Kidney (tissue), 14 donors: Measurements from ENCODE around the gene CCT6B. TPM values are rescaled to one million over a fixed set of nuclear protein-coding genes. Genes with fewer than 3 reads are reported as not detected.
"Not testable (repeated sequence)": the region's sequence is repeated elsewhere in the genome, so short reads cannot be mapped to it uniquely, and the experiment has no call there.

Source experiments
- DNase-seq, 5 donors: peaks; one replicate each; pipeline ENCODE4 v3.0.0-alpha.2; 2013 to 2020
- FAIRE-seq: peaks from 2 replicates; lab custom pipeline; 2012; peaks lifted over from hg19 to GRCh38; lab: Jason Lieb, UNC
- H3K27ac ChIP-seq, 2 donors: one replicate each; pipeline ENCODE4 v1.7.0; 2013; ENCODE audit warnings: low read depth in 2 of 2, low read length in 2 of 2, inconsistent platforms in 1 of 2
- H3K27me3 ChIP-seq: one replicate; pipeline ENCODE4 v1.7.1; 2013; ENCODE audit warnings: low read length, inconsistent platforms; ENCODE audit not compliant: control insufficient read depth, insufficient read depth
- H3K36me3 ChIP-seq, 3 donors: one replicate each; pipeline versions ENCODE4 v1.7.0 to v1.7.1; 2013; ENCODE audit warnings: low read length in 3 of 3, control low read depth in 1 of 3, inconsistent platforms in 1 of 3; ENCODE audit not compliant: insufficient read depth in 3 of 3, control insufficient read depth in 2 of 3
- H3K4me1 ChIP-seq, 3 donors: one replicate each; pipeline versions ENCODE4 v1.7.0 to v1.7.1; 2013; ENCODE audit warnings: low read length in 3 of 3, inconsistent platforms in 1 of 3, low read depth in 1 of 3; ENCODE audit not compliant: control insufficient read depth in 2 of 3, insufficient read depth in 2 of 3
- H3K4me3 ChIP-seq, 3 donors: one replicate each; pipeline versions ENCODE4 v1.7.0 to v1.8.1; 2013; ENCODE audit warnings: low read length in 3 of 3, control low read depth in 1 of 3, inconsistent platforms in 1 of 3
- H3K9ac ChIP-seq, 3 donors: one replicate each; pipeline versions ENCODE4 v1.7.0 to v1.7.1; 2013; ENCODE audit warnings: low read length in 3 of 3, control low read depth in 1 of 3, inconsistent platforms in 1 of 3
- H3K9me3 ChIP-seq, 3 donors: one replicate each; pipeline versions ENCODE4 v1.7.0 to v1.7.1; 2013; ENCODE audit warnings: low read length in 3 of 3, control low read depth in 1 of 3, inconsistent platforms in 1 of 3; ENCODE audit not compliant: control insufficient read depth in 2 of 3, insufficient read depth in 1 of 3
- CTCF ChIP-seq: IDR thresholded peaks from 3 replicates; pipeline ENCODE4 v1.5.1; 2012; ENCODE audit warnings: mild to moderate bottlenecking, moderate library complexity, borderline replicate concordance; ENCODE audit not compliant: insufficient read depth; ENCODE audit errors: extremely low read depth
- intact Hi-C: fragments of 100-400 bp; cut with DNase I; formaldehyde crosslinking; loops from one replicate; pipeline ENCODE4 v1.11.1; 2022
- polyA plus RNA-seq: library from polyadenylated mRNA; stranded (reverse); fragments of 350-450 nt; fragmentation: Illumina TruSeq; extraction: RNeasy Lipid Tissue Mini Kit (QIAGEN cat#74804); gene quantifications from one replicate; pipeline ENCODE4 v1.2.3, GENCODE V29; 2014; ENCODE audit warnings: low read depth, low replicate concordance; ENCODE audit not compliant: insufficient read depth
- total RNA-seq: library from RNA; stranded (reverse); fragmentation: NEBNext Ultra II Directional; extraction: Animal tissue kit (Norgen Biotek cat#: 25700); gene quantifications from one replicate; pipeline ENCODE4 v1.2.1, GENCODE V29; 2021
- donor health status: control.
- donor health status: control.
- donor health status: control.
- donor health status: control.
- donor health status: control.
- donor health status: DM: yes; HTN: yes; CAD: no.
- donor health status: Normal renal cell carcinoma (clear cell type).

Gene CCT6B
- total and polyA plus RNA-seq, 2 donors from 2014 or later, result 2.5 to 3.9 TPM

- no peak overlapping the region for H3K4me3 ChIP-seq
- H3K4me1 ChIP-seq, result peaks cover 0 to 10% (median 0%) of the 10 kb centered on the region in 3 donors
- H3K27me3 ChIP-seq, result no peaks in the 10 kb centered on the region
- intact Hi-C loops, result no loop called here
- H3K9me3 ChIP-seq, result no peaks in the 10 kb centered on the region
- H3K36me3 ChIP-seq, result peaks cover 0 to 4% (median 0%) of the 10 kb centered on the region in 3 donors
- H3K27ac ChIP-seq, result no peak overlapping the region
- no peak overlapping the region for H3K9ac ChIP-seq
- FAIRE-seq (no peak), DNase-seq (no peak)
- no peak for TF ChIP-seq CTCF
Observed at GRCh38 chr17:34958438-34958837, 2.8 kb downstream of the CCT6B start.

- H3K4me3 ChIP-seq, H3K9me3 ChIP-seq, H3K4me1 ChIP-seq, DNase-seq, H3K27ac ChIP-seq, H3K9ac ChIP-seq, H3K27me3 ChIP-seq, H3K36me3 ChIP-seq, intact Hi-C loops, FAIRE-seq: not testable (repeated sequence)
Observed at GRCh38 chr17:34950780-34951179, 10.5 kb downstream of the CCT6B start.

GRCh38 chr17:34930283-34930682, 31.0 kb downstream of the CCT6B start:
- TF ChIP-seq CTCF, result no peak
- no peak overlapping the region for H3K4me3 ChIP-seq
- no peaks in the 10 kb centered on the region for H3K9me3 ChIP-seq
- H3K27ac ChIP-seq, result no peak overlapping the region
- DNase-seq, result no peak
- no peak for FAIRE-seq
- intact Hi-C loops, result no loop called here
- H3K36me3 ChIP-seq, result no peaks in the 10 kb centered on the region
- H3K4me1 ChIP-seq, result no peaks in the 10 kb centered on the region
- no peaks in the 10 kb centered on the region for H3K27me3 ChIP-seq
- H3K9ac ChIP-seq, result no peak overlapping the region

GRCh38 chr17:34926661-34927060, 34.6 kb downstream of the CCT6B start:
- DNase-seq (no peak), FAIRE-seq (no peak)
- Histone ChIP-seq H3K9ac (no peak overlapping the region), H3K27ac (no peak overlapping the region), H3K4me1 (no peaks in the 10 kb centered on the region), H3K9me3 (no peaks in the 10 kb centered on the region), H3K4me3 (no peak overlapping the region), H3K27me3 (no peaks in the 10 kb centered on the region), H3K36me3 (no peaks in the 10 kb centered on the region)
- intact Hi-C loops, result no loop called here
- TF ChIP-seq CTCF, result no peak
